ENCODE measurements around the gene SERPINB8.

DNA sequence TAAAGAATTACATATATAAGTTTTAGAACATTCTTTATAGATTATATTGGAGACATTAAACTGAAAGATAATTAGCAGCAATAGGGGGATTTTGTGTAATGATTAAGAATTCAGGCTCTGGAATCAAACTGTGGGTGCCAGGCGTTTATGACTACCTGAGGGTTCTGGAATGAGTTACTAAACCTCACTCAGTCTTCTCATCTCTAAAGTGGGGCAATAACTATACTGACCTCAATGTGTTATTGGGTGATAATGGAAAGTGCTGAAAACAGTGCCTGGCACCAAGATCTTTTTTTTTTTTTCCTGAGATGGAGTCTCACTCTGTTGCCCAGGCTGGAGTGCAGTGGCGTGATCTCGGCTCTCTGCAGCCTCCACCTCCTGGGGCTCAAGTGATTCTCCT lies 7.2 kb downstream of the SERPINB8 start:
- TF ChIP-seq CTCF (optimal IDR thresholded peaks at IDR 0.05 in 1 of 3, IDR thresholded peaks at IDR 0.05 in 1 of 3, conservative IDR thresholded peaks at IDR 0.05 in 1 of 3; ENCODE audit: extremely low read depth in 1 of 3, insufficient read depth in 2 of 3, low read length in 3 of 3) (no peak), EZH2 (IDR thresholded peaks at IDR 0.05; ENCODE audit: low read length) (no peak)
